IPS DF 6.9 (cell line): Measurements from ENCODE around the gene ZNF263.
"Not testable (repeated sequence)": the region's sequence is repeated elsewhere in the genome, so short reads cannot be mapped to it uniquely, and the experiment has no call there.

Experiments
- DNase-seq: peaks from one replicate; pipeline ENCODE4 v3.0.0-alpha.2; 2013; ENCODE audit warnings: low read depth, low spot score
- H3K27ac ChIP-seq: one replicate; pipeline ENCODE4 v1.5.1; 2013; ENCODE audit warnings: low read length, control low read depth
- H3K27me3 ChIP-seq: 2 replicates; pipeline ENCODE4 v1.6.1; 2013; ENCODE audit warnings: mild to moderate bottlenecking, low read length; ENCODE audit not compliant: control insufficient read depth, insufficient read depth
- H3K36me3 ChIP-seq: 2 replicates; pipeline ENCODE4 v1.6.1; 2013; ENCODE audit warnings: low read length; ENCODE audit not compliant: control insufficient read depth, insufficient read depth
- H3K4me1 ChIP-seq: 2 replicates; pipeline ENCODE4 v1.6.1; 2013; ENCODE audit warnings: low read length; ENCODE audit not compliant: control insufficient read depth, insufficient read depth
- H3K4me3 ChIP-seq: 2 replicates; pipeline ENCODE4 v1.5.1; 2013; ENCODE audit warnings: mild to moderate bottlenecking, low read length
- H3K9me3 ChIP-seq: 2 replicates; pipeline ENCODE4 v1.6.1; 2013; ENCODE audit warnings: low read length, inconsistent platforms; ENCODE audit not compliant: control insufficient read depth, insufficient read depth
- WGBS: extraction: QIAGEN DNeasy Blood & Tissue Kit; methylation state at CpG from one replicate; pipeline ENCODE4 v1.1.7; 2013; ENCODE audit warnings: mixed read lengths, missing lambda C conversion rate; ENCODE audit not compliant: insufficient read length, insufficient coverage; 5-methylcytosine and 5-hydroxymethylcytosine counted together

ZNF263 gene

GRCh38 chr16:3268294-3268693 is 15.0 kb upstream of the ZNF263 start:
- DNase-seq = no peak
- WGBS = no CpG with 5 or more reads among the region's 1 CpG
- Histone ChIP-seq H3K9me3 (no peaks in the 10 kb centered on the region; the same call in 1 of the 2 replicates), H3K36me3 (no peaks in the 10 kb centered on the region), H3K27ac (no peak overlapping the region), H3K27me3 (no peaks in the 10 kb centered on the region), H3K4me3 (no peak overlapping the region), H3K4me1 (no peaks in the 10 kb centered on the region)

- not testable (repeated sequence) for H3K27ac ChIP-seq, H3K36me3 ChIP-seq, H3K4me3 ChIP-seq, H3K9me3 ChIP-seq, DNase-seq, H3K4me1 ChIP-seq, H3K27me3 ChIP-seq
- WGBS = no CpG with 5 or more reads among the region's 5 CpGs
Measured at GRCh38 chr16:3270718-3271117, 12.6 kb upstream of the ZNF263 start.

- WGBS = no CpG with 5 or more reads among the region's 22 CpGs
- not testable (repeated sequence) for H3K27ac ChIP-seq, H3K9me3 ChIP-seq, H3K36me3 ChIP-seq, H3K4me3 ChIP-seq, H3K4me1 ChIP-seq, H3K27me3 ChIP-seq, DNase-seq
Measured at GRCh38 chr16:3271281-3271680, 12.0 kb upstream of the ZNF263 start.

GRCh38 chr16:3274490-3274889 is 8.8 kb upstream of the ZNF263 start:
- no peaks in the 10 kb centered on the region for H3K36me3 ChIP-seq
- no peaks in the 10 kb centered on the region; the same call in 1 of the 2 replicates for H3K27me3 ChIP-seq
- H3K27ac ChIP-seq = no peak overlapping the region
- H3K4me1 ChIP-seq = no peaks in the 10 kb centered on the region
- no peak overlapping the region for H3K4me3 ChIP-seq
- no peaks in the 10 kb centered on the region; the same call in 1 of the 2 replicates for H3K9me3 ChIP-seq
- no CpG with 5 or more reads among the region's 4 CpGs for WGBS
- no peak for DNase-seq

DNA sequence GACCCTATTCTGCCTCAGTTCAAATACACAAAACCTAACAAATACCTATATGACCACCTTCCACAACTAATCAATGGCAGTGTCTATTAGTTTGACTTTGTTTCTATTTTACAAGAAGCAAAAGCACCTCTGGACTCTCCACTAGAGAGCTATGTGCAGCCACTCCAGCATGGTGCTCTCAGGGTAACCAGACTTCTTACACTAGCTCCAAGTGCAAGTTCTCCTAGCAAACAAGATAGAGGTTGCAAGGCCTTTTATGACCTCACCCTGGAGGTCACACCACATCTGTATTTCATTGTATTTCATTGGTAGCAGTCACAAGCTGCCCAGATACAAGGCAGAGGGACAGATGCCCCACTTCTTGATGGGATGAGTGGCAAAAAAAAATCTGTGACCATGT is 8.3 kb upstream of the ZNF263 start:
- DNase-seq = no peak
- no peaks in the 10 kb centered on the region for H3K4me1 ChIP-seq
- no peaks in the 10 kb centered on the region for H3K36me3 ChIP-seq
- H3K27me3 ChIP-seq = no peaks in the 10 kb centered on the region; the same call in 1 of the 2 replicates
- no peaks in the 10 kb centered on the region for H3K9me3 ChIP-seq
- no peak overlapping the region for H3K4me3 ChIP-seq
- no peak overlapping the region for H3K27ac ChIP-seq

GRCh38 chr16:3276679-3277078 is 6.6 kb upstream of the ZNF263 start:
- no peak overlapping the region for H3K27ac ChIP-seq
- DNase-seq = no peak
- H3K27me3 ChIP-seq = no peaks in the 10 kb centered on the region; the same call in 1 of the 2 replicates
- no CpG with 5 or more reads among the region's 5 CpGs for WGBS
- H3K4me3 ChIP-seq = no peak overlapping the region
- no peaks in the 10 kb centered on the region for H3K36me3 ChIP-seq
- no peaks in the 10 kb centered on the region for H3K9me3 ChIP-seq
- no peaks in the 10 kb centered on the region for H3K4me1 ChIP-seq

- H3K4me1 ChIP-seq = no peaks in the 10 kb centered on the region
- peaks cover 5% of the 10 kb centered on the region; the same call in 1 of the 2 replicates for H3K36me3 ChIP-seq
- no peak for DNase-seq
- H3K9me3 ChIP-seq = peaks cover 1% of the 10 kb centered on the region; the same call in 1 of the 2 replicates
- no peak overlapping the region for H3K27ac ChIP-seq
- no CpG with 5 or more reads among the region's 6 CpGs for WGBS
- H3K4me3 ChIP-seq = no peak overlapping the region
- H3K27me3 ChIP-seq = no peaks in the 10 kb centered on the region; the same call in 1 of the 2 replicates
Measured at GRCh38 chr16:3281222-3281820, 2.0 kb upstream of the ZNF263 start.

- Histone ChIP-seq H3K4me3 (peak overlapping the region; percentile 92), H3K4me1 (no peaks in the 10 kb centered on the region), H3K27me3 (no peaks in the 10 kb centered on the region), H3K27ac (no peak overlapping the region), H3K9me3 (peaks cover 1% of the 10 kb centered on the region; the same call in 1 of the 2 replicates), H3K36me3 (peaks cover 7% of the 10 kb centered on the region; the same call in 1 of the 2 replicates)
- WGBS = no CpG with 5 or more reads among the region's 29 CpGs
- no peak for DNase-seq
Measured at GRCh38 chr16:3282103-3282729, 1.1 kb upstream of the ZNF263 start.

GRCh38 chr16:3283543-3284447 is 504 bp downstream of the ZNF263 start:
- Histone ChIP-seq H3K27me3 (no peaks in the 10 kb centered on the region), H3K4me1 (no peaks in the 10 kb centered on the region), H3K36me3 (peaks cover 13% of the 10 kb centered on the region; the same call in 1 of the 2 replicates), H3K4me3 (peak overlapping the region; percentile 92), H3K27ac (no peak overlapping the region), H3K9me3 (peaks cover 1% of the 10 kb centered on the region; the same call in 1 of the 2 replicates)
- no peak for DNase-seq
- no CpG with 5 or more reads among the region's 56 CpGs for WGBS

DNA sequence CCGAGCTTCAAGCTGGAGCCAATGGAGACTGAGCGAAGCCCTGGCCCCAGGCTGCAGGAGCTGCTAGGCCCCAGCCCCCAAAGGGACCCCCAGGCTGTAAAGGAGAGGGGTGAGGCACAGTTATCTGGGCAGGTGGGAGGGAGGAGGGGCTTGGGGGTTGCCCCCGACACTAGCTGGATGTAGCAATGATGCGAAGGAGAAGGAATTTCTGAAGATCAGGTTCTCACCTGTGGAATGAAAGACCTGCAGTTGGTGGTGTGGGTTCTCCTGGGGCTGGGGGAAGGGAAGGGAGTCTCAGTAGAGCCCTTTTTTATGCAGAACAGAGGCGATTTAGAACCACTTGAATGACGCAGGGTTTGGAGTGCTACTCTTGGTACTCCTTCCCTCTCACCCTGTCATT is 1.8 kb downstream of the ZNF263 start:
- Histone ChIP-seq H3K9me3 (peaks cover 10% of the 10 kb centered on the region), H3K27ac (no peak overlapping the region), H3K36me3 (peaks cover 22% of the 10 kb centered on the region), H3K4me1 (no peaks in the 10 kb centered on the region), H3K27me3 (no peaks in the 10 kb centered on the region), H3K4me3 (no peak overlapping the region)
- WGBS = no CpG with 5 or more reads among the region's 6 CpGs
- no peak for DNase-seq
